H1 (cell line): ENCODE data around the gene CENPA. TPM values are rescaled to one million over a fixed set of nuclear protein-coding genes. Genes with fewer than 3 reads are reported as not detected.

ENCODE experiments used
- CTCF ChIA-PET: fragments of 300-600 bp; sonication (Branson Sonifier 250); formaldehyde crosslinking; loops from one replicate; lab custom pipeline; 2021; ENCODE audit not compliant: partially characterized antibody; lab: Charles Lee
- POLR2A ChIA-PET: fragments of 300-600 bp; sonication (Branson Sonifier 250); formaldehyde crosslinking; loops from one replicate; lab custom pipeline; 2021; ENCODE audit warnings: inconsistent platforms; ENCODE audit not compliant: partially characterized antibody; lab: Charles Lee
- DNase-seq, 2 experiments: peaks; one replicate each; pipeline versions ENCODE4 v3.0.0 to v3.0.0-alpha.2; 2010 to 2022; ENCODE audit warnings: low spot score in 2 of 2, low read depth in 1 of 2, mixed read lengths in 1 of 2
- FAIRE-seq: peaks from 2 replicates; lab custom pipeline; 2011; peaks lifted over from hg19 to GRCh38; lab: Jason Lieb, UNC
- H2AFZ ChIP-seq: 2 replicates; pipeline ENCODE4 v1.8.1; 2012; ENCODE audit warnings: low read length, inconsistent platforms
- H2AK5ac ChIP-seq: 2 replicates; pipeline ENCODE4 v1.6.1; 2013; ENCODE audit warnings: low read depth, low read length
- H2BK120ac ChIP-seq: replicated peaks from 2 replicates; pipeline ENCODE3; 2013; ENCODE audit warnings: low read depth, low read length, inconsistent platforms
- H2BK12ac ChIP-seq: 2 replicates; pipeline ENCODE4 v1.6.1; 2013; ENCODE audit warnings: low read depth, low read length
- H2BK15ac ChIP-seq: 2 replicates; pipeline ENCODE4 v1.6.1; 2013; ENCODE audit warnings: low read length
- H2BK20ac ChIP-seq: 2 replicates; pipeline ENCODE4 v1.6.1; 2013; ENCODE audit warnings: low read length
- H2BK5ac ChIP-seq: 2 replicates; pipeline ENCODE4 v1.6.1; 2013; ENCODE audit warnings: low read depth, low read length
- H3K14ac ChIP-seq: 2 replicates; pipeline ENCODE4 v1.6.1; 2013; ENCODE audit warnings: inconsistent platforms; ENCODE audit not compliant: insufficient read length
- H3K18ac ChIP-seq: 2 replicates; pipeline ENCODE4 v1.6.1; 2013; ENCODE audit warnings: low read length; ENCODE audit errors: extremely low read depth
- H3K23ac ChIP-seq: 2 replicates; pipeline ENCODE4 v1.6.1; 2013; ENCODE audit warnings: inconsistent platforms; ENCODE audit not compliant: insufficient read length
- H3K23me2 ChIP-seq: 2 replicates; pipeline ENCODE4 v1.6.1; 2013; ENCODE audit warnings: low read depth, low read length
- H3K27ac ChIP-seq: 2 replicates; pipeline ENCODE4 v1.6.1; 2011; ENCODE audit warnings: low read depth, low read length, inconsistent platforms
- H3K27me3 ChIP-seq, 4 experiments: replicated peaks in 1 of 4; 1 replicate in 1 of 4; 2 replicates in 3 of 4; pipeline versions ENCODE4 v1.6.1 to v1.8.1; 2011 to 2013; ENCODE audit warnings: low read length in 3 of 4, mild to moderate bottlenecking in 3 of 4, inconsistent platforms in 2 of 4, mixed read lengths in 2 of 4, moderate library complexity in 1 of 4; ENCODE audit not compliant: control insufficient read depth in 3 of 4, insufficient read depth in 3 of 4; ENCODE audit errors: extremely low read depth in 1 of 4
- H3K36me3 ChIP-seq, 4 experiments: 2 replicates each; pipeline versions ENCODE4 v1.6.1 to v1.8.1; 2011 to 2013; ENCODE audit warnings: mild to moderate bottlenecking in 4 of 4, low read length in 3 of 4, moderate library complexity in 2 of 4, control low read depth in 1 of 4, inconsistent platforms in 1 of 4; ENCODE audit not compliant: insufficient read depth in 4 of 4, control insufficient read depth in 2 of 4
- H3K4ac ChIP-seq: replicated peaks from 2 replicates; pipeline ENCODE3; 2013; ENCODE audit warnings: low read length, low read depth, mixed read lengths, inconsistent platforms; ENCODE audit not compliant: insufficient read length
- H3K4me1 ChIP-seq, 4 experiments: replicated peaks in 1 of 4; 1 replicate in 1 of 4; 2 replicates in 3 of 4; pipeline versions ENCODE4 v1.6.1 to v1.8.1; 2011 to 2013; ENCODE audit warnings: low read length in 3 of 4, inconsistent platforms in 2 of 4, mixed read lengths in 1 of 4; ENCODE audit not compliant: insufficient read depth in 4 of 4, control insufficient read depth in 3 of 4
- H3K4me2 ChIP-seq, 2 experiments: 2 replicates each; pipeline versions ENCODE4 v1.6.1 to v1.8.1; 2011 to 2013; ENCODE audit warnings: low read depth in 2 of 2, low read length in 2 of 2, control low read depth in 1 of 2, inconsistent platforms in 1 of 2, mild to moderate bottlenecking in 1 of 2; ENCODE audit not compliant: insufficient read depth in 1 of 2
- H3K4me3 ChIP-seq, 4 experiments: fragments of 200-600, 300-600 bp in 1 of 4; sonication (generic), shearing (Covaris generic), sonication (Bioruptor Twin) in 1 of 4; 2 replicates each; pipeline versions ENCODE4 v1.5.1 to v1.8.1; 2011 to 2016; ENCODE audit warnings: low read length in 4 of 4, low read depth in 3 of 4, control low read depth in 2 of 4, inconsistent platforms in 2 of 4, mild to moderate bottlenecking in 2 of 4, mixed read lengths in 1 of 4, moderate library complexity in 1 of 4; ENCODE audit not compliant: insufficient read depth in 2 of 4; ENCODE audit errors: extremely low read depth in 1 of 4
- H3K56ac ChIP-seq: replicated peaks from 2 replicates; pipeline ENCODE3; 2013; ENCODE audit warnings: low read depth, mild to moderate bottlenecking, mixed read lengths, low read length, inconsistent platforms; ENCODE audit not compliant: insufficient read length
- H3K79me1 ChIP-seq: 2 replicates; pipeline ENCODE4 v1.6.1; 2013; ENCODE audit warnings: low read depth, low read length, control low read depth
- H3K79me2 ChIP-seq, 2 experiments: 2 replicates each; pipeline versions ENCODE4 v1.6.1 to v1.8.1; 2012 to 2013; ENCODE audit warnings: low read length in 2 of 2, mild to moderate bottlenecking in 2 of 2, inconsistent platforms in 1 of 2; ENCODE audit not compliant: insufficient read depth in 2 of 2, control insufficient read depth in 1 of 2
- H3K9ac ChIP-seq, 4 experiments: replicated peaks in 1 of 4; 1 replicate in 1 of 4; 2 replicates in 3 of 4; pipeline versions ENCODE4 v1.6.1 to v1.8.1; 2011 to 2013; ENCODE audit warnings: low read depth in 3 of 4, low read length in 3 of 4, control low read depth in 2 of 4, mild to moderate bottlenecking in 2 of 4, moderate library complexity in 2 of 4, inconsistent platforms in 1 of 4; ENCODE audit errors: extremely low read depth in 1 of 4
- H3K9me3 ChIP-seq, 2 experiments: 2 replicates each; pipeline versions ENCODE4 v1.6.1 to v1.8.1; 2012 to 2013; ENCODE audit warnings: mild to moderate bottlenecking in 2 of 2, moderate library complexity in 2 of 2, control low read depth in 1 of 2, inconsistent platforms in 1 of 2, low read depth in 1 of 2, low read length in 1 of 2, mixed read lengths in 1 of 2; ENCODE audit not compliant: insufficient read depth in 2 of 2
- H4K20me1 ChIP-seq, 2 experiments: replicated peaks in 1 of 2; 2 replicates each; pipeline versions ENCODE3 to v1.8.1; 2011 to 2013; ENCODE audit warnings: inconsistent platforms in 2 of 2, low read length in 2 of 2, mild to moderate bottlenecking in 1 of 2; ENCODE audit not compliant: insufficient read depth in 2 of 2, control insufficient read depth in 1 of 2
- H4K5ac ChIP-seq: 2 replicates; pipeline ENCODE4 v1.6.1; 2013; ENCODE audit warnings: low read length, low read depth, mixed read lengths, inconsistent platforms; ENCODE audit not compliant: insufficient read length
- H4K8ac ChIP-seq: 2 replicates; pipeline ENCODE4 v1.8.0; 2013; ENCODE audit warnings: mild to moderate bottlenecking, moderate library complexity, low read length, inconsistent platforms; ENCODE audit not compliant: insufficient read depth; ENCODE audit errors: extremely low read depth
- H4K91ac ChIP-seq: replicated peaks from 2 replicates; pipeline ENCODE3; 2013; ENCODE audit warnings: low read length, mixed read lengths, inconsistent platforms; ENCODE audit not compliant: insufficient read length
- ATF2 ChIP-seq: IDR thresholded peaks from 2 replicates; pipeline ENCODE4 v1.6.1; 2012; ENCODE audit warnings: low read length, inconsistent platforms
- CHD1 ChIP-seq: IDR thresholded peaks from 2 replicates; pipeline ENCODE4 v1.6.1; 2012; ENCODE audit warnings: low read depth, low read length, improper control_type of control experiment
- EGR1 ChIP-seq: IDR thresholded peaks from 2 replicates; pipeline ENCODE4 v1.6.1; 2011; ENCODE audit warnings: low read depth, low read length, borderline replicate concordance
- HDAC2 ChIP-seq, 2 experiments: fragments of 300-600 bp in 1 of 2; sonication (generic) in 1 of 2; IDR thresholded peaks; 2 replicates each; pipeline ENCODE4 v1.6.1; 2011 to 2012; ENCODE audit warnings: low read depth in 2 of 2, low read length in 2 of 2, mild to moderate bottlenecking in 2 of 2, moderate library complexity in 2 of 2, borderline replicate concordance in 1 of 2, inconsistent platforms in 1 of 2
- JUND ChIP-seq: IDR thresholded peaks from 2 replicates; pipeline ENCODE4 v1.6.1; 2011; ENCODE audit warnings: mild to moderate bottlenecking, improper control_type of control experiment, low read length
- RBBP5 ChIP-seq: IDR thresholded peaks from 2 replicates; pipeline ENCODE4 v1.7.1; 2012; ENCODE audit warnings: low read depth, mild to moderate bottlenecking, inconsistent platforms, low read length, moderate library complexity, borderline replicate concordance
- RXRA ChIP-seq: IDR thresholded peaks from 2 replicates; pipeline ENCODE4 v1.6.1; 2011; ENCODE audit warnings: low read depth, mild to moderate bottlenecking, low read length, moderate library complexity; ENCODE audit not compliant: insufficient read depth
- SAP30 ChIP-seq: fragments of 300-600 bp; sonication (generic); IDR thresholded peaks from 2 replicates; pipeline ENCODE4 v1.7.1; 2012; ENCODE audit warnings: low read length, moderate library complexity, mild to moderate bottlenecking, inconsistent platforms; ENCODE audit not compliant: insufficient read depth, insufficient replicate concordance
- WGBS, 2 experiments: shearing (Covaris generic) in 1 of 2; methylation state at CpG; one replicate each; pipeline versions ENCODE4 v1.1.6 to v1.1.7; 2013 to 2015; ENCODE audit warnings: low lambda C conversion rate in 2 of 2, mixed read lengths in 2 of 2, inconsistent platforms in 1 of 2, low coverage in 1 of 2, missing lambda C conversion rate in 1 of 2; ENCODE audit not compliant: insufficient replicate concordance in 2 of 2, insufficient coverage in 1 of 2, insufficient read length in 1 of 2; ENCODE audit errors: extremely low coverage in 1 of 2, missing lambda C conversion rate in 1 of 2; 5-methylcytosine and 5-hydroxymethylcytosine counted together
- polyA plus RNA-seq, 7 experiments: library from polyadenylated mRNA; depleted of rRNA in 3 of 7; stranded (reverse) in 5 of 7; unstranded in 2 of 7; fragments of >200 nt in 5 of 7; fragments of 200-250 nt in 2 of 7; gene quantifications; 1 replicate in 5 of 7; 2 replicates in 1 of 7; 4 replicates in 1 of 7; pipeline versions ENCODE4 v1.2.1 to v1.2.3, GENCODE V29; 2011 to 2013; ENCODE audit warnings: missing spikeins in 2 of 7, mixed read lengths in 2 of 7
- total RNA-seq: library from RNA; stranded (reverse); fragmentation: NEBNext Ultra II Directional; extraction: Animal tissue kit (Norgen Biotek cat#: 25700); gene quantifications from 2 replicates; pipeline ENCODE4 v1.2.1, GENCODE V29; 2021
- TF ChIP-seq, protein P1 (sequence below): IDR thresholded peaks from 2 replicates; pipeline ENCODE4 v1.6.1; 2011; ENCODE audit warnings: low read length, improper control_type of control experiment

Gene CENPA
- total and polyA plus RNA-seq, 2 of the 8 experiments (the other 6 are each of a cell fraction or from before 2014, with no cell fraction given): 19.4 to 30.9 TPM

GRCh38 chr2:26809211-26809610 is 23.4 kb downstream of the CENPA start:
- no peak overlapping the region for H4K91ac ChIP-seq
- FAIRE-seq (no peak), DNase-seq (no peak)
- H2AK5ac ChIP-seq: no peak overlapping the region
- no peak overlapping the region for H2BK5ac ChIP-seq
- no peak overlapping the region for H3K4me2 ChIP-seq
- H4K20me1 ChIP-seq: no peaks in the 10 kb centered on the region
- no peak overlapping the region for H3K14ac ChIP-seq
- H2BK20ac ChIP-seq: no peak overlapping the region
- H3K18ac ChIP-seq: no peak overlapping the region
- H2BK15ac ChIP-seq: no peak overlapping the region
- no peaks in the 10 kb centered on the region; a peak in 1 of 4 replicates for H3K9me3 ChIP-seq
- no peak overlapping the region for H2BK12ac ChIP-seq
- no peak overlapping the region for H3K27ac ChIP-seq
- no peak overlapping the region for H4K5ac ChIP-seq
- POLR2A ChIA-PET: no interaction called here
- no peaks in the 10 kb centered on the region; a peak in 2 of 7 replicates for H3K4me1 ChIP-seq
- H3K79me1 ChIP-seq: no peaks in the 10 kb centered on the region
- no peak overlapping the region for H3K4ac ChIP-seq
- no peak overlapping the region for H3K4me3 ChIP-seq
- no peaks in the 10 kb centered on the region for H3K36me3 ChIP-seq
- H2BK120ac ChIP-seq: no peak overlapping the region
- no peak overlapping the region for H3K23ac ChIP-seq
- no peak overlapping the region for H2AFZ ChIP-seq
- CTCF ChIA-PET: interaction anchor here (0.9 kb wide), 1 partner anchor 37 kb away, joined by 4 read pairs; no protein-coding TSS in a partner anchor
- no peak overlapping the region for H3K9ac ChIP-seq
- H4K8ac ChIP-seq: no peak overlapping the region
- no peaks in the 10 kb centered on the region for H3K79me2 ChIP-seq
- no peaks in the 10 kb centered on the region; a peak in 1 of 7 replicates for H3K27me3 ChIP-seq
- H3K23me2 ChIP-seq: no peaks in the 10 kb centered on the region
- no peak overlapping the region for H3K56ac ChIP-seq
- 89% methylated on average over 3 of the region's 3 CpGs; no CpG with 5 or more reads in 1 of the 2 experiments for WGBS, 2 experiments
- TF ChIP-seq RBBP5: no peak
- no peak for TF ChIP-seq RXRA
- TF ChIP-seq, protein P1, sequence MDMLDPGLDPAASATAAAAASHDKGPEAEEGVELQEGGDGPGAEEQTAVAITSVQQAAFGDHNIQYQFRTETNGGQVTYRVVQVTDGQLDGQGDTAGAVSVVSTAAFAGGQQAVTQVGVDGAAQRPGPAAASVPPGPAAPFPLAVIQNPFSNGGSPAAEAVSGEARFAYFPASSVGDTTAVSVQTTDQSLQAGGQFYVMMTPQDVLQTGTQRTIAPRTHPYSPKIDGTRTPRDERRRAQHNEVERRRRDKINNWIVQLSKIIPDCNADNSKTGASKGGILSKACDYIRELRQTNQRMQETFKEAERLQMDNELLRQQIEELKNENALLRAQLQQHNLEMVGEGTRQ: no peak
- no peak for TF ChIP-seq HDAC2 (IDR thresholded peaks at IDR 0.05; ENCODE audit: borderline replicate concordance in 1 of 2, low read depth in 2 of 2, low read length in 2 of 2)
- TF ChIP-seq ATF2: no peak
- TF ChIP-seq SAP30: no peak
- TF ChIP-seq JUND: no peak
- no peak for TF ChIP-seq EGR1
- no peak for TF ChIP-seq CHD1
